H1 (cell line): Measurements from ENCODE around the gene B3GALT6. TPM values are rescaled to one million over a fixed set of nuclear protein-coding genes. Genes with fewer than 3 reads are reported as not detected.

Source experiments
- EZH2 ChIP-seq: fragments of 200-600 bp; sonication (generic); IDR thresholded peaks from 2 replicates; pipeline ENCODE4 v1.7.1; 2012; ENCODE audit warnings: low read depth, mild to moderate bottlenecking, moderate library complexity, low read length, inconsistent platforms; ENCODE audit not compliant: severe bottlenecking
- GTF2F1 ChIP-seq: IDR thresholded peaks from 2 replicates; pipeline ENCODE4 v1.6.1; 2012; ENCODE audit warnings: low read depth, low read length, improper control_type of control experiment, borderline replicate concordance
- polyA plus RNA-seq, 7 experiments: library from polyadenylated mRNA; depleted of rRNA in 3 of 7; stranded (reverse) in 5 of 7; unstranded in 2 of 7; fragments of >200 nt in 5 of 7; fragments of 200-250 nt in 2 of 7; gene quantifications; 1 replicate in 5 of 7; 2 replicates in 1 of 7; 4 replicates in 1 of 7; pipeline versions ENCODE4 v1.2.1 to v1.2.3, GENCODE V29; 2011 to 2013; ENCODE audit warnings: missing spikeins in 2 of 7, mixed read lengths in 2 of 7
- total RNA-seq: library from RNA; stranded (reverse); fragmentation: NEBNext Ultra II Directional; extraction: Animal tissue kit (Norgen Biotek cat#: 25700); gene quantifications from 2 replicates; pipeline ENCODE4 v1.2.1, GENCODE V29; 2021

B3GALT6 gene
- total and polyA plus RNA-seq, 2 of the 8 experiments (the other 6 are each of a cell fraction or from before 2014, with no cell fraction given), result 18.4 to 20.4 TPM

DNA sequence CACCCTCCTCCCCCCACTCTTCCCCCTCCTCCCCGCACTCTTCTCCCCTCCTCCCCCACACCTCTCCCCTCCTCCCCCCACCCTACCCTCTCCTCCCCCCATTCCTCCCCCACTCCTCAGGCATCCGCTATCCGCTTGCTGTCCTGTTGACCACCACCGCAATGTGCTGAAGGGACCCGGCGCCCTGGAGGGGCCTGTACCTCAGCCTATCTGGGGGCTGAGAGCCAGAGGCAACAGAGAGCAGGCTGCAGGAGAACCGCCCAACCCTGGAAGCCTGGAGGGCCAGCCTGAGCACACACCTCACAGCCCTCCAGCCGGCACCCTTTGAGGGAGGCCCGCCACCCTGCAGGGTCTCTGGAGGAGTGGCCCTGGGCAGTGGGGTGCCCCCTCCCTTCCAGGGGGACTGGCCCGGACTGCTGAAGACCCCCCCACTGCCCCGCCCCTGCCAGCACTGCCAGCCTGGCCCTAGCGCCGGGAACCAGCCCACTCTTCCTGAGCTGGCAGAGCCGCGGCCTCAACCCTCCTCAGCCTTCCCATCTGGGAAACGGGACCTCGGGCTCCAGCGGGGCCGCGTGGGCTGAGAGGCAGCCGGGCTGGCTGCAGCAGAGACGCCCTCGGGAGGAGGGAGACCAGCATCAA, 13.3 kb downstream of the B3GALT6 start (continued):
- TF ChIP-seq GTF2F1 (no peak), EZH2 (no peak)
